Measurements from ENCODE around the gene KRT15. TPM values are rescaled to one million over a fixed set of nuclear protein-coding genes. Genes with fewer than 3 reads are reported as not detected.

KRT15 gene
- total and polyA plus RNA-seq, 2 experiments from 2014 or later: 6.8 to 10.6 TPM

- H3K79me2 ChIP-seq: no peaks in the 10 kb centered on the region
- 91% methylated on average over 6 of the region's 6 CpGs for WGBS (ENCODE audit: low lambda C conversion rate, missing lambda C conversion rate)
- no peak for DNase-seq (ENCODE audit: low spot score)
- H3K27ac ChIP-seq: no peak overlapping the region
- H3K9me2 ChIP-seq (replicated peaks; ENCODE audit: insufficient read depth): no peaks in the 10 kb centered on the region
- H3K4me2 ChIP-seq: no peak overlapping the region
- H2AFZ ChIP-seq: no peak overlapping the region
- H3K4me3 ChIP-seq: no peak overlapping the region
- no peaks in the 10 kb centered on the region for H3K4me1 ChIP-seq (ENCODE audit: insufficient read depth)
- H3K9me3 ChIP-seq (ENCODE audit: low read depth): no peaks in the 10 kb centered on the region
- no peaks in the 10 kb centered on the region for H4K20me1 ChIP-seq (ENCODE audit: insufficient read depth, poor library complexity, severe bottlenecking)
- TF ChIP-seq EZH2 (IDR thresholded peaks at IDR 0.05; ENCODE audit: borderline replicate concordance): no peak
- no peak for TF ChIP-seq EZH2phosphoT487 (IDR thresholded peaks at IDR 0.05; ENCODE audit: low read depth, severe bottlenecking, unreplicated experiment)
- no peak for TF ChIP-seq CTCF (IDR thresholded peaks at IDR 0.05; ENCODE audit: poor library complexity)
- H3K36me3 ChIP-seq (replicated peaks; ENCODE audit: insufficient read depth, low read depth): no peaks in the 10 kb centered on the region
- H3K27me3 ChIP-seq: no peaks in the 10 kb centered on the region
These were observed 42.9 kb upstream of the KRT15 start for GRCh38 chr17:41561554-41561953.

GRCh38 chr17:41559548-41559947 lies 40.9 kb upstream of the KRT15 start:
- Histone ChIP-seq H3K4me2 (no peak overlapping the region), H3K4me1 (ENCODE audit: insufficient read depth) (no peaks in the 10 kb centered on the region), H3K27me3 (no peaks in the 10 kb centered on the region), H3K27ac (no peak overlapping the region), H3K9me2 (replicated peaks; ENCODE audit: insufficient read depth) (no peaks in the 10 kb centered on the region), H4K20me1 (ENCODE audit: insufficient read depth, poor library complexity, severe bottlenecking) (no peaks in the 10 kb centered on the region), H3K36me3 (replicated peaks; ENCODE audit: insufficient read depth, low read depth) (no peaks in the 10 kb centered on the region), H3K9me3 (ENCODE audit: low read depth) (no peaks in the 10 kb centered on the region), H3K79me2 (no peaks in the 10 kb centered on the region), H2AFZ (no peak overlapping the region), H3K4me3 (no peak overlapping the region)
- WGBS (ENCODE audit: low lambda C conversion rate, missing lambda C conversion rate): 75% methylated on average over 2 of the region's 2 CpGs
- DNase-seq (ENCODE audit: low spot score): no peak
- TF ChIP-seq EZH2phosphoT487 (IDR thresholded peaks at IDR 0.05; ENCODE audit: low read depth, severe bottlenecking, unreplicated experiment) (no peak), EZH2 (IDR thresholded peaks at IDR 0.05; ENCODE audit: borderline replicate concordance) (no peak)

- Histone ChIP-seq H3K9me3 (ENCODE audit: low read depth) (no peaks in the 10 kb centered on the region), H3K4me2 (no peak overlapping the region), H3K36me3 (replicated peaks; ENCODE audit: insufficient read depth, low read depth) (no peaks in the 10 kb centered on the region), H3K4me3 (no peak overlapping the region), H4K20me1 (ENCODE audit: insufficient read depth, poor library complexity, severe bottlenecking) (no peaks in the 10 kb centered on the region), H3K27me3 (no peaks in the 10 kb centered on the region), H2AFZ (no peak overlapping the region), H3K79me2 (no peaks in the 10 kb centered on the region), H3K4me1 (ENCODE audit: insufficient read depth) (no peaks in the 10 kb centered on the region), H3K9me2 (replicated peaks; ENCODE audit: insufficient read depth) (no peaks in the 10 kb centered on the region), H3K27ac (no peak overlapping the region)
- 86% methylated on average over 9 of the region's 9 CpGs for WGBS (ENCODE audit: low lambda C conversion rate, missing lambda C conversion rate)
- TF ChIP-seq CTCF (IDR thresholded peaks at IDR 0.05; ENCODE audit: poor library complexity) (no peak), EZH2phosphoT487 (IDR thresholded peaks at IDR 0.05; ENCODE audit: low read depth, severe bottlenecking, unreplicated experiment) (no peak), EZH2 (IDR thresholded peaks at IDR 0.05; ENCODE audit: borderline replicate concordance) (no peak)
- DNase-seq (ENCODE audit: low spot score): no peak
These were observed 38.2 kb upstream of the KRT15 start for GRCh38 chr17:41556931-41557330.

- WGBS (ENCODE audit: low lambda C conversion rate, missing lambda C conversion rate): 80% methylated on average over 5 of the region's 5 CpGs
- H3K9me3 ChIP-seq (ENCODE audit: low read depth): no peaks in the 10 kb centered on the region
- no peaks in the 10 kb centered on the region for H3K9me2 ChIP-seq (replicated peaks; ENCODE audit: insufficient read depth)
- DNase-seq (ENCODE audit: low spot score): no peak
- no peak for TF ChIP-seq EZH2 (IDR thresholded peaks at IDR 0.05; ENCODE audit: borderline replicate concordance)
- TF ChIP-seq CTCF (IDR thresholded peaks at IDR 0.05; ENCODE audit: poor library complexity): no peak
- TF ChIP-seq EZH2phosphoT487 (IDR thresholded peaks at IDR 0.05; ENCODE audit: low read depth, severe bottlenecking, unreplicated experiment): no peak
- H3K79me2 ChIP-seq: no peaks in the 10 kb centered on the region
- H4K20me1 ChIP-seq (ENCODE audit: insufficient read depth, poor library complexity, severe bottlenecking): no peaks in the 10 kb centered on the region
- H3K4me3 ChIP-seq: no peak overlapping the region
- H3K4me2 ChIP-seq: no peak overlapping the region
- H3K4me1 ChIP-seq (ENCODE audit: insufficient read depth): no peaks in the 10 kb centered on the region
- H2AFZ ChIP-seq: no peak overlapping the region
- no peaks in the 10 kb centered on the region for H3K27me3 ChIP-seq
- no peaks in the 10 kb centered on the region for H3K36me3 ChIP-seq (replicated peaks; ENCODE audit: insufficient read depth, low read depth)
- H3K27ac ChIP-seq: no peak overlapping the region
These were observed 37.6 kb upstream of the KRT15 start for GRCh38 chr17:41556306-41556705.
